ENCODE results near the gene ADCY5. TPM values are rescaled to one million over a fixed set of nuclear protein-coding genes. Genes with fewer than 3 reads are reported as not detected.

Gene ADCY5
- total RNA-seq, 1 experiment from 2014 or later = not detected

DNA sequence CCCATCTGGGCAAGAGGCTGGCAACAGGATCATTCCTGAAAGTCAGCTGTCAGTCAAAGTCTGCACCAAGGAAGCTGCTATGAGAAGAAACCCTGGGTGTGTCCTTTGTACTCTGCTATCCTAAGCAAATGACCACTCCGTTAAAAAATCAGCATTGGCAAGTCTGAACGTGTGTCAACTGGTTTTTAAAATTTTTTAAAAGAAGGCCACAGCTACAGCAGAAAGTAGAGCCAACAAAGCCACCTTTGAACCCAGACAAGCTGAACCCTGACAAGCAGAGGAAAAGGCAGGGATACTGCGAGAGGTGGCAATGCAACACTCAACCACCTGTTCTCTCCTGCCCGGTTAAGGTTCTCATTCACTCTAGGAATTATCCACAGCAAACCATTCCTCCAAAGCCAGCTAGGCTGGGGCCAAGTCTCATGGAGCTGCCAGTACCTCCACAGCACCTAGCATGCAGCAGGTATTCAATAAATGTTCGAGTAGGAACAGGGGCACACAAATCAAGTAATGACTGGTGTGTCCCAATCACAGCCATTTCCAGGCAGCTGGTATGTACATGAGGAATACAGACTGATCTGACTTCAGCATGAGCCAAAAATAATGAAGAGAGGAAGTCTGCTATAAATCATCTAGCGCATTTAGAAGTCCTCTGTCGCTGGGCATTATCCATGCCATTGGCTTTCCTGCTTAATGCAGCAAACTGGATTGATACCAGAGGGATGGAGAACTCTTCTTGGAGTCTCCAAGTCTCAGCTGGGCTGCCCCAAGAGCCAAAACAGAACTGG is 76.0 kb downstream of the ADCY5 start:
- H3K36me3 ChIP-seq = no peaks in the 10 kb centered on the region
- no peak overlapping the region for H3K4me3 ChIP-seq
- no peaks in the 10 kb centered on the region for H3K27me3 ChIP-seq

DNA sequence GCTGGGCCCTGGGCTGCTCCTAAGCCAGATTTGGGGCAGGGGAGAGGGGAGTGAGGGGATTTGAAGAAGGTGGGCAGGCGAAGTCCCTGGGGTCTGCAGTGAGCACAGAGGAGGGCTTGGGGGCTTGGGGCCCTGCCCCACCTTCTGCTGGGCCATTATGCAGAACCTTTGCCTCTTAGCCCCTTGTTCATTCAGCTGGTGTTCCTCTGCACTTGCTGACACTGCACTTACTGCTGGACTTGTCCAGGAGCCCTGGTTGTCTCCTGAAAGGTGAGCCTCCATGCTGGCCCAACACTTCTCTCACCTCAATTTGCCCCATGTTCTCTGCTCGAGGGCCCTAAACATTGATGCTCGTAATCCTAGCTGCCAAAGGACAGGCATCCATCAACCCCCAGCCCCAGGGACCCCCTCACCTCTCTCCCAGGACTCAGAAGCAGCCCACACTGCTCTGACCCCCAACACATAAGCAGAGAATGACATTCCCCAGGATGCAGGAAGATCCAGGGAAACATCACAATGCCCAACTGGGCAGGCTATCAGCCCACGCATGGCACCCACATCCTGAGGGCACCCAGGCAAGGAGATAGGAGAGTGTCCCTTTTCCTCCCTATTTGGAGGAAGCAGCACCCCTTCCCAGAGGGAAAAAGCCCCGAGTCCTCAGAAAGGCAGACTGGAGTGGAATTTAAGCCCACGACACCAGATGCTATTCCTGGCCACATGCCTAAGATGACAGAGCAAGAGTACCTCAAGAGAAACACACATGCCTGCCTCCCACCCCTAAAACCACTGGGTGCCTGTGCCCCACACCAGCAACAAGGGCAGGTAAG is 76.8 kb downstream of the ADCY5 start:
- no peaks in the 10 kb centered on the region for H3K36me3 ChIP-seq
- no peak overlapping the region for H3K4me3 ChIP-seq
- no peak for DNase-seq
- no peaks in the 10 kb centered on the region for H3K27me3 ChIP-seq
- no peaks in the 10 kb centered on the region for H3K9me3 ChIP-seq

More for the DNA sequence above, 76.0 kb downstream of the ADCY5 start:
- no peaks in the 10 kb centered on the region for H3K9me3 ChIP-seq
- DNase-seq = no peak

DNA sequence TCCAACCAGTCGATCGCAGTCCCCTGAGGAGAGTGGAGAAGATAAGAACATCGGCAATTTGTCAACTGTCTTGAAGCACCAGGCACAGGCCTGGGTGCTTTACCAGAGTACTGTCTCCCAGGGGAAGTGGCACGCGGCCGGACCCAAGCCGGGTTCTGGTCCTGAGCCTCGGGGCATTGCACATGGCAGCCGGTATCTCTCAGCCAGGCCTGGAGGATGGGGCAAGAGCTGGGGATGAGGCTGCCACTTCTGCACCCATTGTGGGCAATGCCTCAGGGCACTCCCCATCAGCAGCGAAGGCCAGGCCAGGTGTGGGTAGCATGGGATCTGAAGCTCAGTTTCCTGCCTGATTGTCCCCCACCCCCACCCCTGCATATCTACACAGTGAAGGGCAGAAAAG is 77.5 kb downstream of the ADCY5 start:
- DNase-seq = no peak
- Histone ChIP-seq H3K27me3 (no peaks in the 10 kb centered on the region), H3K9me3 (no peaks in the 10 kb centered on the region), H3K4me3 (no peak overlapping the region), H3K36me3 (no peaks in the 10 kb centered on the region)

DNA sequence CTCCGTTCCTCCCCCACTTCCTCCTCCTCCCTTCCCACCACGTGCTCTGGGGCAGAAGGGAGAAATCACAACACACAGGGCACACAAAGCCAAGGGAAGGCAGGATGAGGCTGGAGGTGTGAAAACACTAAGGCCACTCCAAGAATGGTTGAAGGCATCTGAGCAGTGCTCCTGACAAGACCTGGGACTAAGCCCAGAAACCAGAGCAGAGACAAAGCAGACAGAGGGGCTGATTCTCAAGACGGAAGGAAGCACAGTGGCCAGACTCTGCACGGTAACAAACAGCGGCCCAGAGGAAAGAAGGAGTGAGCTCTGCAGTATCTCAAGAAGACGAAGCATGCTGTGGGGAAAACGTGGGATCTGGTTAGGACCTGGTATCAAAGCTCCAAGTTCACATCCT is 78.1 kb downstream of the ADCY5 start:
- H3K27me3 ChIP-seq = no peaks in the 10 kb centered on the region

DNA sequence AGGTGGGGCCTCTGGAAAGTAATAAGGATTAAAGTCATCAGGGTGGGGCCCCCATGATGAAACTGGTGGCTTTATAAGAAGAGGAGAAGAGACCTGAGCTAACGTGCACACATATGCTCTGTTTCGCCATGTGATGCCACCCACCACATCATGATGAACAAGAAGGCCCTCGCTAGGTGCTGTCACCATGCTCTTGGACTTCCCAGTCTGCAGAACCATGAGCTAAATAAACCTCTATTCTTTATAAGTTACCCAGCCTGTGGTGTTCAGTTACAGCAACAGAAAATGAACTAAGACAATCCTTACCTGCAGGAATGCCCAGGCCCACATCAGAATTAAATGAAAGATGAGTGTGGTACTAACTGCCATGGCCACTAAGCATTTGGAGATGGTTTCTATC is 79.8 kb downstream of the ADCY5 start:
- DNase-seq = no peak
- Histone ChIP-seq H3K4me3 (no peak overlapping the region), H3K36me3 (no peaks in the 10 kb centered on the region), H3K27me3 (peaks cover 10% of the 10 kb centered on the region), H3K9me3 (no peaks in the 10 kb centered on the region)

More for the DNA sequence above, 78.1 kb downstream of the ADCY5 start:
- Histone ChIP-seq H3K4me3 (no peak overlapping the region), H3K36me3 (no peaks in the 10 kb centered on the region), H3K9me3 (no peaks in the 10 kb centered on the region)
- no peak for DNase-seq

DNA sequence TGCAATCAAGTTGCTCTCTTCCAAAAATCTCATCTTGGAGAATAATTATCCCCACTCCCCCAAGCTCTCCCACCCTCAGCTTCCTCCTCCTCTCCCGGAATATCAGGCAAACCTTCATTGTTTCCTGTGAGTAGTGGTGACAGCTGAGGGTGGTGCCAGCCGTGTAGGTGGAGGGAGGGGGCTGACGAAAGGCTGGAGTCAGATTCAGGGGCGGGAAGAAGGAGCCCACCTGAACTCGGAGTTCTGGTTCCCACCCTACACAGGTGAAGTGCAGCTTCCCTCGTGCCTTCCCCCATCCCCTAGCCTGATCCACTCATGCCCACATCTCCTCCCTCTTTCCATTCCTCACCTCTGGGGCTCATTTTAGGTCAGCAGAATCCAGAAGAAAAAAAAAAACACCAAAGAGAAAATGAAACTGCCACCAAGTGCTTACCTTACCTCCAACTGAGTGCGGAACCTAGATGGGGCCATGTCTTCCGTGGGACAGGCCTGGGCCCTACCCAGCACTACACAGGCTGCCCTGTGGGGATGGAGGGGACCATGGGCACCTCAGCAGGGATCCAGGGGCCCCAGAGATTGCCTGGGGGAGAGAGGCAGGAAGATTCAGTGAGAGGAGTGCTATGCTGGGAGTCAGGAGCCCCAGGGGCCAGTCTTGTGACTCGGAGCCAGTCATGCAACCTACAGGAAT is 81.3 kb downstream of the ADCY5 start:
- Histone ChIP-seq H3K9me3 (no peaks in the 10 kb centered on the region), H3K36me3 (no peaks in the 10 kb centered on the region), H3K27me3 (peaks cover 18% of the 10 kb centered on the region), H3K4me3 (no peak overlapping the region)
- no peak for DNase-seq

DNA sequence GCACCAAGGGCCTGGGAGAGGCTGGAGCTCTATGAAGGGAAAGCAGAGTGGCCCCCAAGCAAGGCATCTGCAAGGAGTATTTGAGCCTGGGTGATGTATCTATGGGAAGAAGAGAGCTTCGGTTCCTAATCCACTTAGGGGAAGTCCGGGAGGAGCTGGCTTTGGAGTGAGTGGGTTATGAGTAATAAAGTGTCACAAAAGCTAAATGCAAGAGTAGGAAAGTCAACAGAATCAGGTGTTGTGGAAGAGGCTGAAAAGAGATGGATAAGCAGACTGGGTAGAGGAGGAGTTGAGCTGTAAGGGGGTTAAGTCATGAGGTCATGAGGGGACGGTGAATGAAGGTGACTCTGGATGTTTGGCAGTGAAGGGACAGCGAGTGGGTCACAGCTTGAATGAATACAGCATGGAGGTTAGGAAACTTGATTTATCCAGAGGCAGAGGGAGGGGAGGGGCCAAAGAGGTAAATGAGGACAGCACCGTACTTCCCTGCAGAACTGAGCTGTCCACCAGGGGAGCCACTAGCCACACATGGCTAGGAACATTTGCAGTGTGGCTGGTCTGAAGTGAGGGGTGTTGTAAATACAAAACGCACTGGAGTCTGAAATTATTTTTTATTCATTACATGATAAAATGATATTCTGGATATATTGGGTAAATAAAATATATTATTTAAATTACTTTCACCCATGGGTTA is 83.3 kb downstream of the ADCY5 start:
- Histone ChIP-seq H3K9me3 (no peaks in the 10 kb centered on the region), H3K36me3 (no peaks in the 10 kb centered on the region), H3K27me3 (peaks cover 30% of the 10 kb centered on the region), H3K4me3 (no peak overlapping the region)
- DNase-seq = no peak

DNA sequence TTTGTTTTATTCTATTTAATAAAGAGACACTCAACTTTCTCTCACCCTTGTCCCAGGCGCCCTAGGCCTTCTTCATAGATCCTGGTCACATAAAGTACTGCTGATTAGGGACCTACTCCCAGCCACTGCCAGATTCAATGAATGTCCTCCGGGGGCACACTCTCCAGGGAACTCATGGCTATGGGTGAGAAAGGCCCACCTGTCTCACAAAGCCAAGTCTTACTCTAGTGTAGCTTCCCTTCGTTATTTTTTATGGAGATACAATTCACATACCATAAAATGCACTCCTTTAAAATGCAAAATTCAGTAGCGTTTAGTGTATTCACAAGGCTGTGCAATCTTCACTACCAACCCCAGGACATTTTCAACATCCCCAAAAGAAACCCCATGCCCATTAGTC is 87.8 kb downstream of the ADCY5 start:
- Histone ChIP-seq H3K9me3 (no peaks in the 10 kb centered on the region), H3K4me3 (no peak overlapping the region), H3K36me3 (no peaks in the 10 kb centered on the region), H3K27me3 (peaks cover 49% of the 10 kb centered on the region)
- no peak for DNase-seq

DNA sequence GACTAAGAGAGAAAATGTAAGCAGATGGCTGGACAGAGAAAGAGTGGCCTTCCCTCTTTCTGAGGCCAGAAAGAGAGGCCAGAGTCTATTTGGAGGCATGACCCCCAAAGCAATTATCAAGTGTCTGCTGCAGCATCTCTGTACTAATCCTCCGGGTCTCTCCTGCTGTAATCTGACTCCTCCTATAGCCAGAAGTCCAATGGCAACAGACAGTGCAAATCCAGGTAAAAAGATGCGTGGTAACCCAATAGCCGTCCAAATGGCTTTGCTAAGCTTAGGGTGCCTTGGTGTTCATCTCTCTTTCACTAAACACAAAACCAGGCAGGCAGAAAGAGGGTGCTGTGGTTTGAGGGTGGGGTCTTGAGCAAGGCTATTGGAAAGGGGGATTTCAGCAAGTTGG is 91.6 kb downstream of the ADCY5 start:
- H3K9me3 ChIP-seq = peaks cover 4% of the 10 kb centered on the region
- no peak overlapping the region for H3K4me3 ChIP-seq
- H3K27me3 ChIP-seq = peaks cover 34% of the 10 kb centered on the region
- H3K36me3 ChIP-seq = no peaks in the 10 kb centered on the region
- no peak for DNase-seq

DNA sequence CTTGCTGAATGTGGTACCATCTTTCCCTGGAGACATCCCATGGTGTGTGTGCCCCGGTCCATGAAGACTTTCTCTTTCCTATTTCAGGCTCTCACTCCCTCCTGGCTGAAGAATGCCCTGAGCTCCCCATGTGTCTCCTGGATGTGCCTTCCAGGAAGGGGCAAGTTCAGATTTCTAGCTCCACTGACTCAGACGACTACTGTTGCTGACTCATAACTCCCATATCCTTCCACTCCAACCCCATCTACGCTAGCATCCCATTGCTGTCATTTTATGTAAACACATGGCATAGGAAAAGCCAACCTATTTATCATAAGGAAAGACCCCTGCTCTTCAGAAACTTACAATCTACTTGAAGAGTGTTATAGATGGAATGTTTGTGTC is 95.0 kb downstream of the ADCY5 start:
- H3K27me3 ChIP-seq = peaks cover 17% of the 10 kb centered on the region
- peaks cover 4% of the 10 kb centered on the region for H3K9me3 ChIP-seq
- H3K4me3 ChIP-seq = no peak overlapping the region
- H3K36me3 ChIP-seq = no peaks in the 10 kb centered on the region
- DNase-seq = no peak

DNA sequence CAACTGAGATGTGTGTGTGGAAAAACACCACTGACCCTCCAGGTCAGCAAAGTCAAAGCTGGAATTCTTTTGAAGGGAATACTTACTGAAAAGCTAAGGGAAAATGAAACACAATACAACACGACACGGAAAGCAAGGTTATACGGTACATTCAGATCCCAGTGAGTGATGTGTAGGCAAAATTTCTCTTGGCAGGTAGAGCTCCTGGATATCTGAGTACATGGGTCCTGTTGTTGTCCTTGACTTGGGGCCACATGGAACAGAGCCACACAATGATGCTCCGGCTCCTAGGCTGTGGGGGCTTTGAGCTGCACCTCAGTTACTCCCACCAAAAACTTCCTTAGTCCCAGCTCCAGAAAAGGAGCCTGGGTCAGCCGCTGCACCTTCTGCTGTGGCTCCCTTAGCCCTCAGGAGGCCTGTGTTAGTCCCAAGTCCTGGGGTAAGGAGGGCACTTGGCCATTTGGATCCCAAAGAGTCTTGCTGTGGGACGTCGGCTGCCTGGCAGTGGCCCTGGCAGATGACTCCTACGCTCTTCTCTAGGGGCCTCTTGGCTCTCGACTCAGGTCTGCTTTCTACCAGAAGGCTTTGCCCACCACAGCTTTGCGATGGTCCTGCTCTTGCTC is 95.6 kb downstream of the ADCY5 start:
- peaks cover 18% of the 10 kb centered on the region for H3K27me3 ChIP-seq
- H3K9me3 ChIP-seq = peaks cover 4% of the 10 kb centered on the region
- DNase-seq = no peak
- no peaks in the 10 kb centered on the region for H3K36me3 ChIP-seq
- no peak overlapping the region for H3K4me3 ChIP-seq

DNA sequence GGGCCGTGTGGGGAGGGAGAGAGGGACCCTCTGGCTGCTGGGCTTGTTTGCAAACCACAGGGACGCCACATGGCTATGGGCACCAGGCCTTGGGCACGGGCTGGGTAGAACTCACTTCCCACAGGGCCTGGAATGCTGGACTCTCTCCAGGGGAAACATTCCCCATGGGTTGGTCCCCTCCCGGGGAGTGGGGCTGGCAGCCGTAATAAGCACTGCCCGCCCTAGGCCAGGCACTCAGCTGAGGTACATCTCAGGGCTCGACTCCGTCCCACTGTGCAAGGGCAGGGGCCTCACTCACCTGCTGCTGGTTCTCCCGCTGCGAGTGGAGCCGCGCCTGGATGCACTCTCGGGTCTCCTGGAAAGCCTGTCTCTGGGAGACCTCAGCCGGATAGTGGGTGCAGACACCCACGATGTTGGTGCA is 96.7 kb downstream of the ADCY5 start:
- DNase-seq = peak; percentile 28
- Histone ChIP-seq H3K4me3 (no peak overlapping the region), H3K36me3 (no peaks in the 10 kb centered on the region), H3K9me3 (peaks cover 4% of the 10 kb centered on the region), H3K27me3 (peaks cover 19% of the 10 kb centered on the region)

DNA sequence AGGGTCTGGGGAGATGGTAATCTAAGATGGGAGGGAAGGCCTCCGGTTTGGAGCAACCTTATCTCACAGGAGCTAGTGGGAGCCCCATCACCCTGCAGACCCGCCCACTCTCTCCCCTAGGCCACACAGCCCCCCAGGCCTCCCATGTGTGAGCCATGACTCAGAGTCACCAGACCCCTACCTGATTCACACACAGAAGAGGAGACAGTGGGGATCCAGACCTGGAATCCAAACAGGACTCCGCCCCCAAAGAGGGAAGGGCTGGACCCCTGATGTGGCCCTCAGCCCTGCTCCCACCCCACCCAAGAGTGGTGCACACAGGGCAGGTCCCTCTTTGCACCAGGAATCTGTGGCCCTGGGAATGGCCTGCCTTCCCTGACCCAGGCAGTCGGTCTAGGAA is 97.4 kb downstream of the ADCY5 start:
- Histone ChIP-seq H3K36me3 (no peaks in the 10 kb centered on the region), H3K4me3 (no peak overlapping the region), H3K27me3 (peaks cover 22% of the 10 kb centered on the region), H3K9me3 (peaks cover 4% of the 10 kb centered on the region)
- no peak for DNase-seq

DNA sequence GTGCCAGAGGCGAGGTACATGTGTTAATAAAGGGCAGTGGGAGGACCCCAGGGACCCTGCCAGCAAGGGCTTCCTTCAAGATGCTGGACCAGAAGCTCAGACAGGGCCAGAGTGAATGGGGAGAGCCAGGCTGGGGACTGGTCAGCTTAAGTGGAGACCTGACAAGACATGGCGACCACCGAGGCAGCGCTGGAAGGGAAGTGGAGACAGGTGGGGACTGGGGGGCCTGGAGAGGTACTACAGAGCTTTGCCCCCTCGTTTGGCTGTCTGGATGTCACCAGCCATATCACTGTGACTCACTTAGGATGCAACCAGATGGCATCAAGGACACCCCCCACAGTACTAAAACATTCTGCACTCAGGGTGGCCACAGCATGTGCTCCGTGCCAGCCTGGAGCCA is 97.9 kb downstream of the ADCY5 start:
- no peak overlapping the region for H3K4me3 ChIP-seq
- peaks cover 24% of the 10 kb centered on the region for H3K27me3 ChIP-seq
- H3K9me3 ChIP-seq = peaks cover 4% of the 10 kb centered on the region
- DNase-seq = no peak
- no peaks in the 10 kb centered on the region for H3K36me3 ChIP-seq

DNA sequence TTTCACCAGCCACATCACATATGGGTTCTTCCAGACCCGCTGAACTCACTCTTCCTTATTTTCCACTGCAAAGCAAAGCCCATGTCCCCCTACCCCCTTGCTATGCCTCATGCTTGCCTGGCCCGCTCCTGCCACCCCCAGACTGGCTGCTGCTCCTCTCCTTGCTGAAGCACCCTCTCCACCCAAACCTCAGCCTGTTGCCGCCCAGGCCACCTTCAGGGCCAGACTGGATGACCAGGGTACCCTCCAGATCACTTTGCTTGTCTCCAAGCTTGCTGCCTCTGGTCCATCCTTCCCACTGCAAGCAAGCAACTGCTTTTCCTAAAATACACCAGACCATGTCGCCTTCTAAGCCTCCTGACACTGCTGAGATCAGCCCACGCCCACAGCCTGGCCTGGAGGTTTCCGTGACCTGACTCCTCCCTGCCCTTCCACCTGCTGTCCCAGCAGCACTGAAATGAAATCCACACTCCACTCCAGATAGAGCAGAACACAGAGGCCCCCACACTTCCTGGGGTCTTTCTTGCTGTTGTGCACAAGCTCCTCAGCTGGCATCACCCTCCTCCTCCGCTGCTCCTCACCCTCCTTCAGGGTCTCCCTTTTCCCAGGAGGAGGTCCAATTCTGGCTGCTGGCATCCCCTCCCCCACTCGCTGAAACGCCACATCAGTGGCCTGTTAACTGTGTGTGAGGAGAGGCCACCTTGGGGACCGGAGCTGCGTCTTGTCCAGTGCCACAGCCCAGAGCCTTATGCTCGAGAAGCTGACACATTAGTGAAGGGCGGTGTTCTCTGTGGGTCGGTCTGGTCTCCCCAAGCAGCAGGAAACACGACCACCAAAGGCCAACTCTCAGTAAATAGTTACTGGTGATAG is 99.1 kb downstream of the ADCY5 start:
- H3K27me3 ChIP-seq = peaks cover 20% of the 10 kb centered on the region
- no peaks in the 10 kb centered on the region for H3K9me3 ChIP-seq
- no peak for DNase-seq

DNA sequence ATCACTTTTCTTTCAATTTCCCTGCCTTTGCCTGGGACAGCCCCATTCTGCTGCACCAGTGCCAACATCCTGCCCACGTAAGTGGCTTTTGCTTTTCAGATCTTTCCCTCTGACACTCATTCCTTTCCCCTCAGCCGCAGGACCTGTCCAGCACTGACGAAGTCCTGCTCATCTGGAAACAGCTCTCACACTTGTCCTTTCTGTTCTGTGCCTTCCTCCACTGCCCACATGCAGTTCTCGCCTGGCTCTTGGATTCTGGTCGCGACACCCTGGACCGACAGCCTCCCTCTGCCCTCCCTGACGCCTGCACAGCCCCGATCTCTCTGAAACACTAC is 99.7 kb downstream of the ADCY5 start:
- Histone ChIP-seq H3K27me3 (peaks cover 18% of the 10 kb centered on the region), H3K36me3 (no peaks in the 10 kb centered on the region), H3K9me3 (no peaks in the 10 kb centered on the region), H3K4me3 (no peak overlapping the region)
- DNase-seq = no peak

More for the DNA sequence above, 99.1 kb downstream of the ADCY5 start:
- Histone ChIP-seq H3K4me3 (no peak overlapping the region), H3K36me3 (no peaks in the 10 kb centered on the region)

Data from MG63 (cell line).